Ovary (tissue), 3 donors: ENCODE measurements around the gene TXNRD2.
A peak's percentile ranks its signal among the peaks of the same experiment; 100 is the strongest.

Experiments used
- POLR2A ChIP-seq: fragments of 450-650 bp; IDR thresholded peaks from one replicate; pipeline ENCODE4 v1.6.1; 2017; ENCODE audit warnings: antibody characterized with exemption, mild to moderate bottlenecking, moderate library complexity
- TF ChIP-seq, protein P1 (sequence below), 3 donors: fragments of 450-650 bp in 2 of 3; fragments of 200-600 bp in 1 of 3; IDR thresholded peaks; one replicate each; pipeline versions ENCODE4 v1.5.1 to v1.8.0; 2016 to 2022; ENCODE audit warnings: antibody characterized with exemption in 3 of 3, mild to moderate bottlenecking in 1 of 3
- donor health status: DM: no; HTN: no; CAD: no.

GRCh38 chr22:19970479-19971275, 29.1 kb upstream of the TXNRD2 start:
- TF ChIP-seq, protein P1, sequence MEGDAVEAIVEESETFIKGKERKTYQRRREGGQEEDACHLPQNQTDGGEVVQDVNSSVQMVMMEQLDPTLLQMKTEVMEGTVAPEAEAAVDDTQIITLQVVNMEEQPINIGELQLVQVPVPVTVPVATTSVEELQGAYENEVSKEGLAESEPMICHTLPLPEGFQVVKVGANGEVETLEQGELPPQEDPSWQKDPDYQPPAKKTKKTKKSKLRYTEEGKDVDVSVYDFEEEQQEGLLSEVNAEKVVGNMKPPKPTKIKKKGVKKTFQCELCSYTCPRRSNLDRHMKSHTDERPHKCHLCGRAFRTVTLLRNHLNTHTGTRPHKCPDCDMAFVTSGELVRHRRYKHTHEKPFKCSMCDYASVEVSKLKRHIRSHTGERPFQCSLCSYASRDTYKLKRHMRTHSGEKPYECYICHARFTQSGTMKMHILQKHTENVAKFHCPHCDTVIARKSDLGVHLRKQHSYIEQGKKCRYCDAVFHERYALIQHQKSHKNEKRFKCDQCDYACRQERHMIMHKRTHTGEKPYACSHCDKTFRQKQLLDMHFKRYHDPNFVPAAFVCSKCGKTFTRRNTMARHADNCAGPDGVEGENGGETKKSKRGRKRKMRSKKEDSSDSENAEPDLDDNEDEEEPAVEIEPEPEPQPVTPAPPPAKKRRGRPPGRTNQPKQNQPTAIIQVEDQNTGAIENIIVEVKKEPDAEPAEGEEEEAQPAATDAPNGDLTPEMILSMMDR (IDR thresholded peaks at IDR 0.05): peak; percentile 63 to 87 (median 73)
- no peak for TF ChIP-seq POLR2A
